ENCODE measurements around the gene IBSP. TPM values are rescaled to one million over a fixed set of nuclear protein-coding genes. Genes with fewer than 3 reads are reported as not detected.

Gene IBSP
- total RNA-seq, 2 donors from 2014 or later, result not detected

DNA sequence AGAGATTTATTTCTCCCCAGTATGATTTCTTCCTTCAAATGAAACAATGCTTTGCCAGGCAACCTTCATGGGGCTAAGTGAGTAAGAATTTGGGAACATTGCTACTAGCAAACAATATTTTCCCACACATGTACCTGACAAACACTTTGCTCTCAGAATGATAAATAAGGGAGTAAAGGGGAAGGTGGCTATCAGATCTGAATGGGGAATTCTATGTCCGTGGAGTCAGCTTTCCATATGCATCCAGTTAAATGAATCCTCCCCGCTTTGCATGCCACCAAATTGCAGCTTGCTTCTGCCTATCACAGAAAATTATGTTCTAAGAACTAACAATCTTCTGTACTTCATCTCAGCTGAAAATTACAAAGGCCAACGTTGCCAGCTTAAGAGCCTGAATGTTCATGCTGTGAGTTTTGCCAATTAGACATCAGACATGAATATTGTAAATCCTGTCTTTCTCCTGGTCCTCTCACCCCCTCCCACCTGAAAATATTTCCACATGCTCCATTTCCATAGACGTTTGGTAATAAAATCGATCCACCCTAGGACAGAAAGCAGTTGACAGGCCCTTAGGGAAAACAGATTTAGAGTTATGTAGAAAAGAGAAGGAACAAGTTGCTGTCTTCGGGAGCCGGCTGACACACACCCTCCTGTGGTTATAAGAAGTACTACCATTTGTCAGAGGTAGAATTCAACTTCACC is 39.7 kb downstream of the IBSP start:
- intact Hi-C loops (cut with DNase I), result loop anchor here (10.0 kb wide), 1 partner anchor 154 kb away; no protein-coding TSS in a partner anchor
- ATAC-seq (peak; percentile 64), DNase-seq (peak in 3 of 4 donors; percentile 38 to 45 (median 40))
- Histone ChIP-seq H3K4me3 (no peak overlapping the region), H3K9me3 (no peaks in the 10 kb centered on the region), H3K27ac (no peak overlapping the region), H3K36me3 (replicated peaks in 1 of 2; ENCODE audit: insufficient read depth in 1 of 2, low read depth in 2 of 2) (no peaks in the 10 kb centered on the region), H3K27me3 (no peaks in the 10 kb centered on the region), H3K4me1 (peaks cover 5% of the 10 kb centered on the region)
- WGBS, 2 donors, result 23% methylated on average over 7 of the region's 7 CpGs
- TF ChIP-seq, protein P1, sequence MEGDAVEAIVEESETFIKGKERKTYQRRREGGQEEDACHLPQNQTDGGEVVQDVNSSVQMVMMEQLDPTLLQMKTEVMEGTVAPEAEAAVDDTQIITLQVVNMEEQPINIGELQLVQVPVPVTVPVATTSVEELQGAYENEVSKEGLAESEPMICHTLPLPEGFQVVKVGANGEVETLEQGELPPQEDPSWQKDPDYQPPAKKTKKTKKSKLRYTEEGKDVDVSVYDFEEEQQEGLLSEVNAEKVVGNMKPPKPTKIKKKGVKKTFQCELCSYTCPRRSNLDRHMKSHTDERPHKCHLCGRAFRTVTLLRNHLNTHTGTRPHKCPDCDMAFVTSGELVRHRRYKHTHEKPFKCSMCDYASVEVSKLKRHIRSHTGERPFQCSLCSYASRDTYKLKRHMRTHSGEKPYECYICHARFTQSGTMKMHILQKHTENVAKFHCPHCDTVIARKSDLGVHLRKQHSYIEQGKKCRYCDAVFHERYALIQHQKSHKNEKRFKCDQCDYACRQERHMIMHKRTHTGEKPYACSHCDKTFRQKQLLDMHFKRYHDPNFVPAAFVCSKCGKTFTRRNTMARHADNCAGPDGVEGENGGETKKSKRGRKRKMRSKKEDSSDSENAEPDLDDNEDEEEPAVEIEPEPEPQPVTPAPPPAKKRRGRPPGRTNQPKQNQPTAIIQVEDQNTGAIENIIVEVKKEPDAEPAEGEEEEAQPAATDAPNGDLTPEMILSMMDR (IDR thresholded peaks at IDR 0.05), result peak; percentile 36 to 70 (median 60)
- no peak for TF ChIP-seq POLR2A (IDR thresholded peaks at IDR 0.05)

DNA sequence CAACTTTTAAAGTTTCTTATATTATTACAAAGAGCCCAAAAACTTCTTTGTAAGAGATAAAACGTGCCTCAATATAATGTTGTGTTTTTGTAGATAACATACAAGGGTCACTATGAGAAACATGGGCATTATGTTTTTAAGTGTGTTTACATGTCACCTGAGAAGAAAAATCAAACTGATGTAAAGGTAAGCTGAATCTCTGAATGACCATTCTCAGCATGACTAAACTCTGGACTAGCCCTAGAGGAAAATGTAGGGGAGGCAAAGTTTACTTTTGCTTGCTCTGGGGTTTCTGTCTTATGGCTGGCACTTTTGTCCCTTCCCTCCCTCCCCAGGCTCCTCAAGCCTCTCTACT is 40.2 kb downstream of the IBSP start:
- WGBS, 2 donors, result 0 to 3% methylated on average over 1 of the region's 1 CpG

DNA sequence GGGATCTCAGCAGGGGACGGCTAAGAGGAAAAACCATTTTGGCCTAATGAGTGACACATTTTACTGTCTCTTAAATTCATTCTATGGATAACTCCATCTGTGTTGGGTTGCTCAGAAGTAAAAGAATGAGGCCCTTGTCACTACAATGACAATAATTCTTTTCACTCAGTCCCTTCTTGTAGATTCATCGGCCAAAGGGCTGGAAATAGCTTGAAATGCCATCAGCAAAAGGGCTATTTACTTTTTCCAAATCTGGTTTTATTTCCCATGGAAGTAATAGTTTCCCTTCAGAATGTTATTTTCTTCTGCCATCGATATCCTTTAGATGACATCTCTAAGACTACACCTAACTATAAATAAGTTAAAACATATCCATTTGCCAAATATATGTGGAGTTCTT is 40.8 kb downstream of the IBSP start:
- no peak overlapping the region for H3K4me3 ChIP-seq
- intact Hi-C loops (cut with DNase I), result no loop called here
- WGBS, 2 donors, result 76 to 87% methylated on average over 3 of the region's 3 CpGs

More for the DNA sequence above, 40.2 kb downstream of the IBSP start:
- Histone ChIP-seq H3K4me1 (peaks cover 5% of the 10 kb centered on the region), H3K9me3 (no peaks in the 10 kb centered on the region), H3K4me3 (no peak overlapping the region), H3K27me3 (no peaks in the 10 kb centered on the region), H3K27ac (no peak overlapping the region), H3K36me3 (replicated peaks in 1 of 2; ENCODE audit: insufficient read depth in 1 of 2, low read depth in 2 of 2) (no peaks in the 10 kb centered on the region)
- no peak for ATAC-seq
- TF ChIP-seq, protein P1 (IDR thresholded peaks at IDR 0.05), result peak in 1 of 7 experiments; percentile 2
- TF ChIP-seq POLR2A (IDR thresholded peaks at IDR 0.05), result no peak
- intact Hi-C loops (cut with DNase I), result loop anchor here (10.0 kb wide), 1 partner anchor 155 kb away; no protein-coding TSS in a partner anchor
- no peak for DNase-seq

DNA sequence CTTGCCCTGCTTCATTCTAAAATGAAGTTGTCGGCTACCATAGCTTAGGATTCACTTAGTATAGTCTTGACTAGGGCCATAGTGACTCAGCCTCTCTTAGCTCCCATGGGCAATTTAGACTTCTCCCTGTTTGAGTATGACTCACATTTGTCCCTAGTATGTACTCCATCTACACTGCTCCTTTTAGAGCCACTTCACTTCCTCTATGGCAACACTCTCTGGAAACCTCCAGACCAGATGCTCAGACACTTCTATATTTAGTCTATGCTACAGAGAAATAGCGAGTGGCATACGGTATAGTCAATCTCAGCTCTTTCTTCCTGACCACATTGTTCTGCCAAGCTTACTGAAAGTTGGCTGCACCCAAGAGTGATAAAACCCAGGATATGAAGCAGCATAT is 44.6 kb downstream of the IBSP start:
- Histone ChIP-seq H3K4me1 (peaks cover 4% of the 10 kb centered on the region), H3K27ac (peak overlapping the region in 1 of 4 donors; percentile 62), H3K9me3 (no peaks in the 10 kb centered on the region), H3K4me3 (no peak overlapping the region), H3K27me3 (no peaks in the 10 kb centered on the region), H3K36me3 (replicated peaks in 1 of 2; ENCODE audit: insufficient read depth in 1 of 2, low read depth in 2 of 2) (no peaks in the 10 kb centered on the region)
- 70 to 71% methylated on average over 3 of the region's 3 CpGs for WGBS, 2 donors
- TF ChIP-seq, protein P1 (IDR thresholded peaks at IDR 0.05), result no peak
- TF ChIP-seq POLR2A (IDR thresholded peaks at IDR 0.05), result peak in 1 of 3 donors; percentile 10
- intact Hi-C loops (cut with DNase I), result no loop called here
- DNase-seq (peak in 2 of 4 donors; percentile 16 to 45), ATAC-seq (peak; percentile 39)

More for the DNA sequence above, 40.8 kb downstream of the IBSP start:
- H3K27ac ChIP-seq, result no peak overlapping the region
- H3K9me3 ChIP-seq, result no peaks in the 10 kb centered on the region
- peaks cover 5% of the 10 kb centered on the region for H3K4me1 ChIP-seq
- DNase-seq (no peak), ATAC-seq (no peak)
- H3K36me3 ChIP-seq (replicated peaks in 1 of 2; ENCODE audit: insufficient read depth in 1 of 2, low read depth in 2 of 2), result no peaks in the 10 kb centered on the region
- TF ChIP-seq, protein P1 (IDR thresholded peaks at IDR 0.05), result no peak
- TF ChIP-seq POLR2A (IDR thresholded peaks at IDR 0.05), result no peak
- no peaks in the 10 kb centered on the region for H3K27me3 ChIP-seq

DNA sequence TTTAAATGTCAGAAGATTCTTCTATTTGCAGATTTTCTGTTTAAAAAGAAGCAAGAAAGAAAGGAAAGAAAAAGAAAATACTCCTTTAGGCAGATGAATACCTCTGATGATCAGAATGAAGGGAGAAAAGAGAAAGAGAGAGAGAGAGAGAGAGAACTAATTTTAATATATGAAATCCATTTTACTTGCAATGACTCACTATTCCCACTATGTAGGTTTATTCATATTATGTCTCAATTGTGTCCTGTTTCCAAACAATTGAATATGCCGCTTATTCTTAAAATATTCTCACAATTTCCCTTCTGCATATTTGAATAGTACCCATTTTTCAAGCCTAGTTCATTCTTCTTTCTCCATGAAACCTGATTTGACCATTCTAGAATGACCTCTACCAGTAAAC is 45.1 kb downstream of the IBSP start:
- no peaks in the 10 kb centered on the region for H3K4me1 ChIP-seq
- H3K27me3 ChIP-seq, result no peaks in the 10 kb centered on the region
- no peak for ATAC-seq
- H3K27ac ChIP-seq, result peak overlapping the region in 1 of 4 donors; percentile 62
- 77 to 84% methylated on average over 1 of the region's 1 CpG for WGBS, 2 donors
- no peak overlapping the region for H3K4me3 ChIP-seq
- no peak for DNase-seq
- intact Hi-C loops (cut with DNase I), result no loop called here
- no peak for TF ChIP-seq POLR2A (IDR thresholded peaks at IDR 0.05)
- TF ChIP-seq, protein P1 (IDR thresholded peaks at IDR 0.05), result no peak
- H3K9me3 ChIP-seq, result no peaks in the 10 kb centered on the region
- no peaks in the 10 kb centered on the region for H3K36me3 ChIP-seq (replicated peaks in 1 of 2; ENCODE audit: insufficient read depth in 1 of 2, low read depth in 2 of 2)
